Measurements from ENCODE around the gene SPATS2L. TPM values are rescaled to one million over a fixed set of nuclear protein-coding genes. Genes with fewer than 3 reads are reported as not detected.

SPATS2L gene
- total and polyA plus RNA-seq, 2 experiments from 2014 or later: 118 to 154 TPM

GRCh38 chr2:200383380-200384110 is 77.1 kb downstream of the SPATS2L start:
- peaks cover 23% of the 10 kb centered on the region for H3K36me3 Mint-ChIP-seq (ENCODE audit: low read depth)
- no peaks in the 10 kb centered on the region for H3K9me3 Mint-ChIP-seq
- Histone ChIP-seq H3K27me3 (ENCODE audit: insufficient read depth) (no peaks in the 10 kb centered on the region), H3K4me1 (ENCODE audit: insufficient read depth) (peaks cover 56% of the 10 kb centered on the region), H3K36me3 (ENCODE audit: insufficient read depth) (no peaks in the 10 kb centered on the region; the same call in 1 of the 2 replicates), H3K4me2 (peak overlapping the region; percentile 31), H4K20me1 (replicated peaks; ENCODE audit: insufficient read depth) (no peaks in the 10 kb centered on the region), H3K4me3 (peak overlapping the region; percentile 2; the same call in 1 of the 2 replicates), H2AFZ (no peak overlapping the region), H3K9me2 (ENCODE audit: insufficient read depth) (no peaks in the 10 kb centered on the region), H3K27ac (ENCODE audit: low read depth) (peak overlapping the region; percentile 40), H3F3A (replicated peaks; ENCODE audit: low read depth) (no peaks in the 10 kb centered on the region; the same call in 1 of the 2 replicates), H3K79me2 (replicated peaks; ENCODE audit: insufficient read depth) (peaks cover 97% of the 10 kb centered on the region)
- peak; percentile 55 for DNase-seq (ENCODE audit: low spot score)
- peak overlapping the region; percentile 19 for H3K4me3 Mint-ChIP-seq
- peaks cover 55% of the 10 kb centered on the region for H3K4me1 Mint-ChIP-seq
- H3K27ac Mint-ChIP-seq: peak overlapping the region; percentile 77
- no peaks in the 10 kb centered on the region for H3K27me3 Mint-ChIP-seq (ENCODE audit: insufficient read depth, low read depth, poor library complexity)
- ATAC-seq: peak; percentile 20
- TF ChIP-seq NANOG (IDR thresholded peaks at IDR 0.05; ENCODE audit: borderline replicate concordance) (no peak), ETS1 (IDR thresholded peaks at IDR 0.05) (no peak), ZNF114 (CRISPR knock-in tag; IDR thresholded peaks at IDR 0.05) (no peak), JUNB (IDR thresholded peaks at IDR 0.05; ENCODE audit: unreplicated experiment) (no peak), EZH2 (IDR thresholded peaks at IDR 0.05; ENCODE audit: low read depth, unreplicated experiment) (no peak), POLR2AphosphoS5 (IDR thresholded peaks at IDR 0.05; ENCODE audit: low read depth) (no peak), EZH2phosphoT487 (IDR thresholded peaks at IDR 0.05; ENCODE audit: unreplicated experiment) (no peak), ZNF462 (CRISPR knock-in tag; IDR thresholded peaks at IDR 0.05) (no peak), REST (IDR thresholded peaks at IDR 0.05; ENCODE audit: unreplicated experiment) (no peak), ZNF331 (CRISPR knock-in tag; IDR thresholded peaks at IDR 0.05; ENCODE audit: low read depth) (no peak), CREB1 (CRISPR knock-in tag; IDR thresholded peaks at IDR 0.05; ENCODE audit: low read depth) (no peak), STAT1 (IDR thresholded peaks at IDR 0.05; ENCODE audit: unreplicated experiment) (no peak), CTCF (conservative IDR thresholded peaks at IDR 0.05; ENCODE audit: low read depth in 2 of 2) (no peak)

All from GM23338 (cell line).